SK-N-MC (cell line): Measurements from ENCODE around the gene GPR42.

ENCODE experiments used
- DNase-seq: peaks from one replicate; pipeline ENCODE4 v3.0.0-alpha.2; 2011; ENCODE audit warnings: low read depth, low spot score
- H3K27ac ChIP-seq: fragments of 200-600 bp; sonication (generic); 2 replicates; pipeline ENCODE4 v1.5.1; 2016; ENCODE audit warnings: mixed run types
- H3K36me3 ChIP-seq: fragments of 200-600 bp; sonication (generic); 2 replicates; pipeline ENCODE4 v1.6.1; 2017; ENCODE audit warnings: antibody characterized with exemption, low read length, mixed read lengths; ENCODE audit not compliant: insufficient read depth
- H3K4me3 ChIP-seq: fragments of 200-600 bp; sonication (generic); 2 replicates; pipeline ENCODE4 v1.5.1; 2016
- H3K9ac ChIP-seq: fragments of 200-600 bp; sonication (generic); 2 replicates; pipeline ENCODE4 v1.8.0; 2017; ENCODE audit warnings: mixed run types, mixed read lengths; ENCODE audit not compliant: insufficient read length
- H3K9me3 ChIP-seq: fragments of 200-600 bp; sonication (generic); 2 replicates; pipeline ENCODE4 v1.6.1; 2017; ENCODE audit warnings: low read depth, mild to moderate bottlenecking, antibody characterized with exemption, low read length, moderate library complexity, mixed read lengths
- EZH2 ChIP-seq: fragments of 200-600 bp; sonication (generic); IDR thresholded peaks from one replicate; pipeline ENCODE4 v1.6.1; 2017; ENCODE audit warnings: antibody characterized with exemption
- FOXP2 ChIP-seq: optimal IDR thresholded peaks from 2 replicates; pipeline ENCODE3; 2011; ENCODE audit warnings: mild to moderate bottlenecking, moderate library complexity; ENCODE audit not compliant: insufficient read depth; ENCODE audit errors: extremely low read length, control extremely low read depth
- POLR2AphosphoS5 ChIP-seq: IDR thresholded peaks from 2 replicates; pipeline ENCODE4 v1.6.1; 2012; ENCODE audit warnings: mild to moderate bottlenecking, low read depth, low read length, borderline replicate concordance

GPR42 gene

GRCh38 chr19:35370722-35371121 lies at the start of gene GPR42:
Gene GPR42 (plus strand): TSS chr19:35371068. CDS start chr19:35371360, 292 bp downstream.
- Histone ChIP-seq H3K27ac (no peak within 1 kb of the TSS), H3K9me3 (no peaks in the 10 kb centered on the region), H3K36me3 (no peaks in the 10 kb centered on the region), H3K9ac (no peak within 1 kb of the TSS), H3K4me3 (no peak within 1 kb of the TSS)
- TF ChIP-seq EZH2 (no peak), POLR2AphosphoS5 (no peak), FOXP2 (no peak)
- no peak for DNase-seq

- Histone ChIP-seq H3K9me3 (no peaks in the 10 kb centered on the region), H3K9ac (no peak overlapping the region), H3K27ac (no peak overlapping the region), H3K4me3 (no peak overlapping the region), H3K36me3 (no peaks in the 10 kb centered on the region)
- TF ChIP-seq POLR2AphosphoS5: no peak
- TF ChIP-seq EZH2: no peak
- no peak for TF ChIP-seq FOXP2
- no peak for DNase-seq
These were observed 49.6 kb upstream of the GPR42 start for GRCh38 chr19:35321291-35321690.

GRCh38 chr19:35322014-35322413 lies 48.9 kb upstream of the GPR42 start:
- TF ChIP-seq FOXP2 (no peak), POLR2AphosphoS5 (no peak), EZH2 (no peak)
- DNase-seq: no peak
- Histone ChIP-seq H3K27ac (no peak overlapping the region), H3K36me3 (no peaks in the 10 kb centered on the region), H3K9ac (no peak overlapping the region), H3K4me3 (no peak overlapping the region), H3K9me3 (no peaks in the 10 kb centered on the region)

- Histone ChIP-seq H3K9ac (no peak overlapping the region), H3K27ac (no peak overlapping the region), H3K4me3 (no peak overlapping the region), H3K9me3 (no peaks in the 10 kb centered on the region), H3K36me3 (no peaks in the 10 kb centered on the region)
- TF ChIP-seq FOXP2 (no peak), EZH2 (no peak), POLR2AphosphoS5 (no peak)
- no peak for DNase-seq
These were observed 43.2 kb upstream of the GPR42 start for GRCh38 chr19:35327642-35328041.

- H3K9me3 ChIP-seq: no peaks in the 10 kb centered on the region
- H3K36me3 ChIP-seq: no peaks in the 10 kb centered on the region
- no peak for DNase-seq
- TF ChIP-seq POLR2AphosphoS5 (no peak), FOXP2 (no peak), EZH2 (no peak)
- H3K4me3 ChIP-seq: no peak within 1 kb of the TSS
- no peak within 1 kb of the TSS for H3K27ac ChIP-seq
- no peak within 1 kb of the TSS for H3K9ac ChIP-seq
These were observed 42.0 kb upstream of the GPR42 start, which contains the start of gene CD22 for GRCh38 chr19:35328851-35329285. Gene CD22 (plus strand): TSS chr19:35329187. CDS start chr19:35332041, 2,854 bp downstream.

- Histone ChIP-seq H3K4me3 (no peak overlapping the region), H3K36me3 (no peaks in the 10 kb centered on the region), H3K27ac (no peak overlapping the region), H3K9ac (no peak overlapping the region), H3K9me3 (no peaks in the 10 kb centered on the region)
- TF ChIP-seq FOXP2 (no peak), EZH2 (no peak), POLR2AphosphoS5 (no peak)
- DNase-seq: no peak
These were observed 41.5 kb upstream of the GPR42 start for GRCh38 chr19:35329323-35329722.

- Histone ChIP-seq H3K4me3 (no peak overlapping the region), H3K27ac (no peak overlapping the region), H3K9ac (no peak overlapping the region), H3K9me3 (no peaks in the 10 kb centered on the region), H3K36me3 (no peaks in the 10 kb centered on the region)
- TF ChIP-seq POLR2AphosphoS5 (no peak), EZH2 (no peak), FOXP2 (no peak)
- DNase-seq: no peak
These were observed 40.4 kb upstream of the GPR42 start for GRCh38 chr19:35330475-35330874.

- TF ChIP-seq FOXP2: no peak
- no peak for TF ChIP-seq EZH2
- no peak for TF ChIP-seq POLR2AphosphoS5
- Histone ChIP-seq H3K36me3 (no peaks in the 10 kb centered on the region), H3K9ac (no peak overlapping the region), H3K9me3 (no peaks in the 10 kb centered on the region), H3K27ac (no peak overlapping the region), H3K4me3 (no peak overlapping the region)
- no peak for DNase-seq
These were observed 39.2 kb upstream of the GPR42 start for GRCh38 chr19:35331551-35332214.
